Astrocyte (in vitro differentiated cells and primary cell): ENCODE data around the gene FUNDC2. TPM values are rescaled to one million over a fixed set of nuclear protein-coding genes. Genes with fewer than 3 reads are reported as not detected.

Experiments
- DNase-seq: peaks from one replicate; pipeline ENCODE4 v3.0.0-alpha.2; 2010; ENCODE audit warnings: low read depth
- FAIRE-seq: peaks from 2 replicates; lab custom pipeline; 2011; peaks lifted over from hg19 to GRCh38; lab: Jason Lieb, UNC
- H2AFZ ChIP-seq: 2 replicates; pipeline ENCODE4 v1.6.0; 2012; ENCODE audit warnings: low read depth, low read length, inconsistent platforms
- H3K27ac ChIP-seq: 2 replicates; pipeline ENCODE4 v1.5.1; 2011; ENCODE audit warnings: low read depth, low read length, inconsistent platforms
- H3K27me3 ChIP-seq: 2 replicates; pipeline ENCODE4 v1.6.0; 2011; ENCODE audit warnings: low read length, inconsistent platforms; ENCODE audit not compliant: insufficient read depth
- H3K36me3 ChIP-seq: 2 replicates; pipeline ENCODE4 v1.5.1; 2011; ENCODE audit warnings: low read length, inconsistent platforms; ENCODE audit not compliant: insufficient read depth
- H3K4me1 ChIP-seq: 2 replicates; pipeline ENCODE4 v1.5.1; 2011; ENCODE audit warnings: low read length, inconsistent platforms; ENCODE audit not compliant: insufficient read depth
- H3K4me2 ChIP-seq: 2 replicates; pipeline ENCODE4 v1.6.0; 2012; ENCODE audit warnings: low read length, inconsistent platforms
- H3K4me3 ChIP-seq: 2 replicates; pipeline ENCODE4 v1.5.1; 2011; ENCODE audit warnings: low read depth, mild to moderate bottlenecking, low read length, inconsistent platforms; ENCODE audit not compliant: insufficient read depth
- H3K79me2 ChIP-seq: 2 replicates; pipeline ENCODE4 v1.6.0; 2012; ENCODE audit warnings: mild to moderate bottlenecking, low read length, inconsistent platforms; ENCODE audit not compliant: insufficient read depth
- H3K9ac ChIP-seq: 2 replicates; pipeline ENCODE4 v1.6.0; 2012; ENCODE audit warnings: mild to moderate bottlenecking, low read length, inconsistent platforms
- H3K9me3 ChIP-seq: 2 replicates; pipeline ENCODE4 v1.5.1; 2012; ENCODE audit warnings: low read depth, mild to moderate bottlenecking, low read length, inconsistent platforms; ENCODE audit not compliant: insufficient read depth
- H4K20me1 ChIP-seq: 2 replicates; pipeline ENCODE4 v1.6.0; 2012; ENCODE audit warnings: low read length, inconsistent platforms; ENCODE audit not compliant: insufficient read depth
- H3K27ac Mint-ChIP-seq: one replicate; pipeline ENCODE4 v1.8.0; 2021; ENCODE audit warnings: mild to moderate bottlenecking, mixed read lengths; ENCODE audit not compliant: unreplicated experiment
- H3K27me3 Mint-ChIP-seq: one replicate; pipeline ENCODE4 v1.8.0; 2021; ENCODE audit warnings: low read depth, mixed read lengths; ENCODE audit not compliant: unreplicated experiment
- H3K36me3 Mint-ChIP-seq: one replicate; pipeline ENCODE4 v1.8.0; 2021; ENCODE audit warnings: low read depth, mixed read lengths; ENCODE audit not compliant: unreplicated experiment
- H3K4me1 Mint-ChIP-seq: one replicate; pipeline ENCODE4 v1.8.0; 2021; ENCODE audit warnings: low read depth, mixed read lengths; ENCODE audit not compliant: unreplicated experiment
- H3K4me3 Mint-ChIP-seq: one replicate; pipeline ENCODE4 v1.8.0; 2021; ENCODE audit warnings: mild to moderate bottlenecking, moderate library complexity, mixed read lengths; ENCODE audit not compliant: unreplicated experiment
- H3K9me3 Mint-ChIP-seq: one replicate; pipeline ENCODE4 v1.8.0; 2021; ENCODE audit warnings: mild to moderate bottlenecking, mixed read lengths; ENCODE audit not compliant: unreplicated experiment
- EZH2 ChIP-seq: IDR thresholded peaks from 2 replicates; pipeline ENCODE4 v1.6.1; 2012; ENCODE audit warnings: mild to moderate bottlenecking, low read length, inconsistent platforms; ENCODE audit not compliant: insufficient read depth
- total RNA-seq: library from RNA; stranded (reverse); gene quantifications from 2 replicates; pipeline ENCODE4 v1.2.1, GENCODE V29; 2021
- TF ChIP-seq, protein P1 (sequence below): IDR thresholded peaks from 2 replicates; pipeline ENCODE4 v1.5.1; 2011; ENCODE audit warnings: low read depth, mild to moderate bottlenecking, inconsistent platforms, low read length, moderate library complexity; ENCODE audit not compliant: insufficient read depth

FUNDC2 gene
- total RNA-seq, 1 donor from 2014 or later = 49.5 TPM

DNA sequence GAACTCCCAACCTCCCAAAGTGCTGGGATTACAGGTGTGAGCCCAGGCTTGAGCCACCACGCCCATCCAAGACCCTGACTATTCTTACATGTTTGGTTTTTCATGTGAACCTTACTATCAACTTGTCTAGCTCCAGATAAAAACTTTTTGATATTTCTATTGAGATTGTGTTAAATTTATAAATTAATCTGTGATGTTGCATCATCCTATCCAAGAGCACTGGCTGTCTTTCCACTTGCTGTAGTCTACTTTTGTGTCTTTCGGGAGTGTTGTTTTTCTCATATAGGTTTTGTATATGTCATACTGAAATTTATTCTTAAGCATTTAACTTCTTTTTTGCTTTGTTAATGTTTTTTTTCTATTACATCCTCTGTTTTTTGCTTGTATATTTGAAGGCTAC, 79.3 kb downstream of the FUNDC2 start:
- Histone ChIP-seq H2AFZ (no peak overlapping the region), H3K4me1 (no peaks in the 10 kb centered on the region), H3K79me2 (no peaks in the 10 kb centered on the region), H3K27ac (no peak overlapping the region), H4K20me1 (no peaks in the 10 kb centered on the region), H3K4me2 (no peak overlapping the region), H3K36me3 (no peaks in the 10 kb centered on the region), H3K27me3 (no peaks in the 10 kb centered on the region), H3K9ac (no peak overlapping the region), H3K9me3 (no peaks in the 10 kb centered on the region), H3K4me3 (no peak overlapping the region)
- no peaks in the 10 kb centered on the region for H3K9me3 Mint-ChIP-seq
- no peaks in the 10 kb centered on the region for H3K27me3 Mint-ChIP-seq
- H3K4me1 Mint-ChIP-seq = no peaks in the 10 kb centered on the region
- DNase-seq (no peak), FAIRE-seq (no peak)
- no peak for TF ChIP-seq EZH2
- TF ChIP-seq, protein P1, sequence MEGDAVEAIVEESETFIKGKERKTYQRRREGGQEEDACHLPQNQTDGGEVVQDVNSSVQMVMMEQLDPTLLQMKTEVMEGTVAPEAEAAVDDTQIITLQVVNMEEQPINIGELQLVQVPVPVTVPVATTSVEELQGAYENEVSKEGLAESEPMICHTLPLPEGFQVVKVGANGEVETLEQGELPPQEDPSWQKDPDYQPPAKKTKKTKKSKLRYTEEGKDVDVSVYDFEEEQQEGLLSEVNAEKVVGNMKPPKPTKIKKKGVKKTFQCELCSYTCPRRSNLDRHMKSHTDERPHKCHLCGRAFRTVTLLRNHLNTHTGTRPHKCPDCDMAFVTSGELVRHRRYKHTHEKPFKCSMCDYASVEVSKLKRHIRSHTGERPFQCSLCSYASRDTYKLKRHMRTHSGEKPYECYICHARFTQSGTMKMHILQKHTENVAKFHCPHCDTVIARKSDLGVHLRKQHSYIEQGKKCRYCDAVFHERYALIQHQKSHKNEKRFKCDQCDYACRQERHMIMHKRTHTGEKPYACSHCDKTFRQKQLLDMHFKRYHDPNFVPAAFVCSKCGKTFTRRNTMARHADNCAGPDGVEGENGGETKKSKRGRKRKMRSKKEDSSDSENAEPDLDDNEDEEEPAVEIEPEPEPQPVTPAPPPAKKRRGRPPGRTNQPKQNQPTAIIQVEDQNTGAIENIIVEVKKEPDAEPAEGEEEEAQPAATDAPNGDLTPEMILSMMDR = no peak
- no peak overlapping the region for H3K27ac Mint-ChIP-seq
- H3K4me3 Mint-ChIP-seq = no peak overlapping the region
- no peaks in the 10 kb centered on the region for H3K36me3 Mint-ChIP-seq

DNA sequence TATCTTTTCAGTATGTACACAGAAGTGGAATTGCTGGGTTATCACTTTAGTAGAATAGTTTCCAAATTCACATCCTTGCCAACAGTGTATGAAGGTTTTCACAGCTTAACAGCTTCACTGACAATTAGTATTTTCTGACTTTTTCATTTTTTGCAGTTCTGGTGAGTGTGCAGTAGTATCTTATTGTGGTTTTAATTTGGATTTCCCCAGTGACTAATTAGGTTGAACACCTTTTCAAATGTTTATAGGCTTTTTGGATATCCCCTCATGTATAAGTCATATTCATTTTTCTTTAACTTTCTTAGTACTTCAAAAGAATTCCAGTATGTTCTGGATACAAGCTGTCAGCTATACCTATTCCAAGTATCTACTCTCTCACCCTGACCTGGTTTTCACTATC, 81.8 kb downstream of the FUNDC2 start:
- Mint-ChIP-seq H3K36me3 (no peaks in the 10 kb centered on the region), H3K27me3 (no peaks in the 10 kb centered on the region), H3K4me1 (no peaks in the 10 kb centered on the region), H3K9me3 (no peaks in the 10 kb centered on the region), H3K4me3 (no peak overlapping the region), H3K27ac (no peak overlapping the region)
- FAIRE-seq (peak; percentile 41), DNase-seq (no peak)
- H3K4me2 ChIP-seq = no peak overlapping the region
- no peaks in the 10 kb centered on the region for H4K20me1 ChIP-seq
- no peak for TF ChIP-seq EZH2
- TF ChIP-seq, protein P1 = no peak
- no peaks in the 10 kb centered on the region for H3K79me2 ChIP-seq
- H3K4me3 ChIP-seq = no peak overlapping the region
- no peaks in the 10 kb centered on the region for H3K4me1 ChIP-seq
- H2AFZ ChIP-seq = no peak overlapping the region
- H3K9ac ChIP-seq = no peak overlapping the region
- H3K9me3 ChIP-seq = no peaks in the 10 kb centered on the region
- H3K36me3 ChIP-seq = no peaks in the 10 kb centered on the region
- H3K27ac ChIP-seq = no peak overlapping the region
- H3K27me3 ChIP-seq = no peaks in the 10 kb centered on the region

Other genes starting within 250 kb of the FUNDC2 start
- 8.3 and 9.0 TPM in 2 replicates for gene MPP1, start 221.4 kb upstream of the FUNDC2 start, total RNA-seq
- gene SMIM9, start 192.2 kb upstream of the FUNDC2 start, total RNA-seq = not detected in 2 replicates
- gene F8A1, start 140.5 kb upstream of the FUNDC2 start, total RNA-seq = 24.8 and 25.6 TPM in 2 replicates
- 2.5 TPM in 2 replicates for gene F8, start 4.1 kb upstream of the FUNDC2 start, total RNA-seq
- gene CMC4, start 44.3 kb downstream of the FUNDC2 start, total RNA-seq = 5.2 TPM in 2 replicates
- gene MTCP1, start 44.3 kb downstream of the FUNDC2 start, total RNA-seq = 8.9 and 9.1 TPM in 2 replicates
- gene BRCC3, start 44.7 kb downstream of the FUNDC2 start, total RNA-seq = 21.8 TPM in 2 replicates
- gene VBP1, start 189.6 kb downstream of the FUNDC2 start, total RNA-seq = 41.4 and 52.3 TPM in 2 replicates
- 1.5 and 2.0 TPM in 2 replicates for gene RAB39B, start 237.6 kb downstream of the FUNDC2 start, total RNA-seq